GM06990 (cell line): ENCODE data around the gene VTN.

Experiments
- DNase-seq: peaks from one replicate; pipeline ENCODE4 v3.0.0-alpha.2; 2011; ENCODE audit not compliant: insufficient read length; ENCODE audit errors: extremely low read depth
- H3K27me3 ChIP-seq: replicated peaks from 2 replicates; pipeline ENCODE4 v1.6.0; 2011; ENCODE audit warnings: low read length; ENCODE audit not compliant: control insufficient read depth, insufficient read depth
- H3K36me3 ChIP-seq: 2 replicates; pipeline ENCODE4 v1.5.1; 2011; ENCODE audit warnings: low read length; ENCODE audit not compliant: control insufficient read depth, insufficient read depth
- H3K4me3 ChIP-seq: replicated peaks from 2 replicates; pipeline ENCODE4 v1.5.1; 2011; ENCODE audit warnings: low read depth, mild to moderate bottlenecking, control low read depth, low read length
- CTCF ChIP-seq: IDR thresholded peaks from 2 replicates; pipeline ENCODE4 v1.5.1; 2011; ENCODE audit warnings: low read length, control low read depth, mild to moderate bottlenecking, inconsistent platforms; ENCODE audit not compliant: insufficient read depth, poor library complexity, severe bottlenecking

Gene VTN

DNA sequence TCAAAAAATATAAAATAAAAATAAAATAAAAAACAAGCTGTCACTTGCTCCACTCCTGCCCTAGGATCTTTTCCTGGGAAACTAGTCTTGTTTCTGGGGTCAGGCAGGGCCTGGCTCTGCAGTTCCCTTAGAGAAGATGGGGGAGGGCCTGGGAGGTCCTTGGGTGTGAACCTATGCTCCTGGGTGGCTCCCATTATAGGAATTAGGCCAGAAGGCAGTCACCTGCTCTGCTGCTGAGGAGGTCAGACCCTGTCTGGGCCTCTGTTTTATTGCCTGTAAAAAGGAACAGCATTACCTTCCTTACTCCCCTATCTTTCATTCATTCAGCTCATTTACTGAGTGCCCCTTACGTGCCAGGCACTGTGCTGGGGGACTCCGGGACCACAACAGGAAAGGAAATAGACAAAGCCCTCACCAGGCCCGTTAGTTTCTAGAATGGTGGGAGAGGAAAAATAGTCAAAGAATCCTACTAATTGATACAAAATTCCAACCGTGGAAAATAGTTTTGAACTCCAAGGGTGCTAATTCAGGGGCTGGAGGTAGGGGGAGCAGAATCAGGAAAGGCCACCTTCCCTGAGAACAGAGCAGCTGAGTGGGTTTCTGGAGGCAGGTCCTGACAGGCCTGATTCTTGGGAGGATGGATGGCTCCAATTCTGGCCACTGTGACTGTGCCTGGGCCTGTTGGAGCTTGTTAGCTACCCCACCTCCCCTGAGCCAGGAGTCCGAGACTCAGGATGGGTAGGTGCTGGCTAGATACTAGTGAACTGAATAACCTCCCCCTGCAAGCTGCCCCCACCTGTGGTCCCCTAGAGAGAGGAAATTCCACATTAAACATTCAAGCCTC lies 37.2 kb upstream of the VTN start:
- no peak for TF ChIP-seq CTCF
- H3K27me3 ChIP-seq, result no peaks in the 10 kb centered on the region
- no peak for DNase-seq
- no peaks in the 10 kb centered on the region for H3K36me3 ChIP-seq
- no peak overlapping the region for H3K4me3 ChIP-seq

GRCh38 chr17:28406473-28406814 lies 36.3 kb upstream of the VTN start:
- no peaks in the 10 kb centered on the region for H3K27me3 ChIP-seq

DNA sequence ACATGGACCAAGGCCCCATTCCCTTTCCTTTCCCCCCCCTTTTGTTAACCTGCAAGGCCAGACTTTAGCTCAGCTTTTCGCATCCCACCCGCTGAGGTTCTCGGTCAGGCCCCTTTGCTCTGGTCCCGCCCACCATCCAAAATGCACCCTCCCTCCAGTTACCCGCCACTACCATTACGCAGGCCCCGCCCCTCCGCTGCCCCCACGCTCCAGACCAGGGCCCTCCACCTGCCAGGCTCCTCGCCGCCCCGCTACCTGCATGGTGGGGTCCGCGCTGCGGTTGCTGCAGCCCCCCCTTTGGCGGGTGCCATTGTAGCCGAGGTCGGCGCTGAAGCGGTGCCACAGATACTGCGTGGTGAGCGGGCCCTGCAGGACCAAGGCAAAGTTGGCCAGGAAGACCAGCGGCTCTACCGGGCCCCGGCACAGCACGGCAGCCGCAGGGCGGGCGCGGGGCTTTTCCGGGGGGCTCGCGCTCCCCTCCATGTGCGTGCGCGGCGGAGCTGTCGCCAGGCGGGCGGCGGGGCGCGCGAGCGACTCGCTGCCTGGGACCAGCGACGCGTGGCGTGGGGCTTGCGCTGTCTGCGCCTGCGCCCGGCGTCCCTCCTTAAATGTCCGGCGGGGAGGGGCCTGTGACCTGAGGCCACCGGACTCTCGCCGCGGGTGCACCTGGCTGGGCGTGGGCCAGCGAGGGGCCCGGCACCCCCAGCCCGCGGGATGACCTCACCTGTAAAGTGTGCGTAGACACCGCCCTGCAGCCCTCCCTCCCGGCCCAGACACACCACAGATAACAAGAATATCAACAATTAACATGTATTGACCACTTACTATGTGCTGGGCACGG lies 35.7 kb upstream of the VTN start, which contains the start of gene SLC46A1:
Gene SLC46A1 (minus strand): TSS at position 581 of the 841 bp plus-strand sequence. CDS start 98 bp downstream, at position 483.
- Histone ChIP-seq H3K4me3 (peak within 1 kb of the TSS; percentile 78), H3K36me3 (no peaks in the 10 kb centered on the region), H3K27me3 (no peaks in the 10 kb centered on the region)
- DNase-seq, result peak; percentile 77
- no peak for TF ChIP-seq CTCF

More at GRCh38 chr17:28406473-28406814, 36.3 kb upstream of the VTN start:
- TF ChIP-seq CTCF, result no peak
- DNase-seq, result no peak
- H3K36me3 ChIP-seq, result no peaks in the 10 kb centered on the region
- peak overlapping the region; percentile 78 for H3K4me3 ChIP-seq

DNA sequence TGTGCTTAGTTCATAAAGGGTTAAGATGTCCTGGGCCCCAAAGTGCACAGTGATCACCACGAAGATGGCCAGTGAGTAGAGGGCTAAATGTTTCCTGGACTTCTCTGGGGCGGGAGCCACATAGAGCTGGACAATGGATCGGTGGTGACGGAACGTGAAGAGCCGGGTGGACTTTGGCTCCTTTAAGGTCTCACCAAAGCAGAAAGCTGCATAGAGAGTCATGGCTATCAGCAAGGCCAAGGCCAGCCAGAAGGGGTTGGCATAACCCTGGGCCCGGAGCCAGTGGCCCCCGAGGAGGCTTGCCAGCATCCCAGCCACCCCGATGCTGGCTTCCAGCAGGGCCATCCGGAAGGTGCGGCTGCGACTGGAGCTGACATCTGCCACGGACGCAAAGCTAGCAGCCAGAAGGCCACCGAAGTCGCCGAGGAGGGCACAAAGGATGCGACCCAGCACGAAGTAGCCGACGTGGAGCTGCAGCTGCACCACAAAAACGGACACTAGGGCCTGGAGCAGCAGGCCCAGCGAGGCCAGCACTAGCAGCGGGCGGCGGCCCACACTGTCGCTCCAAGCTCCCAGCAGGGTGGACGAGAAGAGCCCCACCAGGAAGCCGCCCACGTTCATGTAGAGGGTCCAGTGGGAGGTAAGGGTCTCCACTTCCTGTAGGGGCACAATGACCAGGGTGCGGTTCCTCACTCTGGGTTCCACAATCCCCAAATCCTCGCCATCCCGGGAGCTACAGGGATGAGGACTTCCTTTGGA lies 34.9 kb upstream of the VTN start:
- Histone ChIP-seq H3K27me3 (no peaks in the 10 kb centered on the region), H3K36me3 (no peaks in the 10 kb centered on the region), H3K4me3 (peak overlapping the region; percentile 78)
- no peak for DNase-seq
- TF ChIP-seq CTCF, result no peak

- Histone ChIP-seq H3K27me3 (no peaks in the 10 kb centered on the region), H3K36me3 (no peaks in the 10 kb centered on the region), H3K4me3 (no peak overlapping the region)
- TF ChIP-seq CTCF, result no peak
- DNase-seq, result no peak
Measured at GRCh38 chr17:28404461-28404811, 34.3 kb upstream of the VTN start.
